Osteocyte (in vitro differentiated cells): Measurements from ENCODE around the gene CFAP97D2. TPM values are rescaled to one million over a fixed set of nuclear protein-coding genes. Genes with fewer than 3 reads are reported as not detected.

Source experiments
- DNase-seq: peaks from one replicate; pipeline ENCODE4 v3.0.0; 2021; ENCODE audit warnings: mixed read lengths; ENCODE audit not compliant: unreplicated experiment; ENCODE audit errors: extremely low spot score
- H3K27ac Mint-ChIP-seq: one replicate; pipeline ENCODE4 v1.8.0; 2021; ENCODE audit warnings: mild to moderate bottlenecking, mixed read lengths; ENCODE audit not compliant: unreplicated experiment
- H3K27me3 Mint-ChIP-seq: one replicate; pipeline ENCODE4 v1.8.0; 2021; ENCODE audit warnings: mixed read lengths; ENCODE audit not compliant: unreplicated experiment
- H3K36me3 Mint-ChIP-seq: one replicate; pipeline ENCODE4 v1.8.0; 2021; ENCODE audit warnings: mixed read lengths; ENCODE audit not compliant: unreplicated experiment
- H3K4me1 Mint-ChIP-seq: one replicate; pipeline ENCODE4 v1.8.0; 2021; ENCODE audit warnings: mixed read lengths; ENCODE audit not compliant: unreplicated experiment
- H3K4me3 Mint-ChIP-seq: one replicate; pipeline ENCODE4 v1.8.0; 2021; ENCODE audit warnings: mild to moderate bottlenecking, moderate library complexity, mixed read lengths; ENCODE audit not compliant: unreplicated experiment
- H3K9me3 Mint-ChIP-seq: one replicate; pipeline ENCODE4 v1.8.0; 2021; ENCODE audit warnings: mixed read lengths; ENCODE audit not compliant: unreplicated experiment
- total RNA-seq: library from RNA; stranded (reverse); gene quantifications from 2 replicates; pipeline ENCODE4 v1.2.1, GENCODE V29; 2021
- TF ChIP-seq, protein P1 (sequence below): fragments of 200-600 bp; sonication (generic); IDR thresholded peaks from 2 replicates; pipeline ENCODE4 v1.5.0; 2021; ENCODE audit warnings: antibody characterized with exemption, mild to moderate bottlenecking, moderate library complexity

CFAP97D2 gene
- total RNA-seq, 1 donor from 2014 or later, result not detected

DNA sequence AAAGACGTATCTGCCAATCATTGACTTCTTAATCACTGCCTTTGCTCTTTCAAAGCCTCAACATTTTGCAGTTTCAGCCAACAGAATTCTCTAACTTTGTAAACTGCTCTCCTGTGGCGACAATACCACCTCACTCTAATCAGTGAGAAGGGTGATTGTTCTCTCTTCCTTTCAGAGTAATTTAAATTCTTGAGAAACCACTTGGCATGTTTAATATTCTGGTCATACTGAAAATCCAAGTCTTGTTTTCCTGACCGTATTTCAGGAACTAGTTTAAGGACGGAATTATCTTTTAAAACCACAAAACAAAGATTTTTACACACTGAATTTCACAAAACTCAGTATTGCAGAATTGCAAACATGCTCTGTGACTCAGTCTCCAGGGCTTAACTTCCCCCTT is 50.4 kb downstream of the CFAP97D2 start:
- peaks cover 9% of the 10 kb centered on the region for H3K4me1 Mint-ChIP-seq
- H3K4me3 Mint-ChIP-seq, result no peak overlapping the region
- H3K9me3 Mint-ChIP-seq, result no peaks in the 10 kb centered on the region
- peaks cover 22% of the 10 kb centered on the region for H3K27me3 Mint-ChIP-seq
- TF ChIP-seq, protein P1, sequence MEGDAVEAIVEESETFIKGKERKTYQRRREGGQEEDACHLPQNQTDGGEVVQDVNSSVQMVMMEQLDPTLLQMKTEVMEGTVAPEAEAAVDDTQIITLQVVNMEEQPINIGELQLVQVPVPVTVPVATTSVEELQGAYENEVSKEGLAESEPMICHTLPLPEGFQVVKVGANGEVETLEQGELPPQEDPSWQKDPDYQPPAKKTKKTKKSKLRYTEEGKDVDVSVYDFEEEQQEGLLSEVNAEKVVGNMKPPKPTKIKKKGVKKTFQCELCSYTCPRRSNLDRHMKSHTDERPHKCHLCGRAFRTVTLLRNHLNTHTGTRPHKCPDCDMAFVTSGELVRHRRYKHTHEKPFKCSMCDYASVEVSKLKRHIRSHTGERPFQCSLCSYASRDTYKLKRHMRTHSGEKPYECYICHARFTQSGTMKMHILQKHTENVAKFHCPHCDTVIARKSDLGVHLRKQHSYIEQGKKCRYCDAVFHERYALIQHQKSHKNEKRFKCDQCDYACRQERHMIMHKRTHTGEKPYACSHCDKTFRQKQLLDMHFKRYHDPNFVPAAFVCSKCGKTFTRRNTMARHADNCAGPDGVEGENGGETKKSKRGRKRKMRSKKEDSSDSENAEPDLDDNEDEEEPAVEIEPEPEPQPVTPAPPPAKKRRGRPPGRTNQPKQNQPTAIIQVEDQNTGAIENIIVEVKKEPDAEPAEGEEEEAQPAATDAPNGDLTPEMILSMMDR, result no peak
- no peak for DNase-seq
- peaks cover 2% of the 10 kb centered on the region for H3K36me3 Mint-ChIP-seq
- no peak overlapping the region for H3K27ac Mint-ChIP-seq

DNA sequence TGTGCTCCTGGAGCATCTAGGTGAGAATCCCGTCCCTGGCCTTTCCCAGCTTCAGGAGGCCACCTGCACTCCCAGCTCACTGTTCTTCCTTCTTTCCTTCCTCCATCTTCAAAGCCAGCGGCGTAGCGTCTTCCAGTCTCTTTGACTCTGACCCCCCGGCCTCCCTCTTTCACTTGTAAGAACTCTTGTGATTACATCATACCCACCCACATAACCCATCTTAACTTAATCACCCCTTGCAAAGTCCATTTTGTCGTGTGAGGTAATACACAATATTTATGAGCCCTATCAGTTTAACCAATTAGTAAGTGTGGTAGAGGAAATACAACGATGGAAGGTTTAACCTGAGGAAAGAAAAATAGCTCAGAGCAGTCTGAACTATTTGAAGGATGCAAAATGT is 51.1 kb downstream of the CFAP97D2 start:
- DNase-seq, result no peak
- Mint-ChIP-seq H3K9me3 (no peaks in the 10 kb centered on the region), H3K36me3 (peaks cover 2% of the 10 kb centered on the region), H3K27me3 (peaks cover 22% of the 10 kb centered on the region), H3K27ac (no peak overlapping the region), H3K4me1 (peaks cover 10% of the 10 kb centered on the region), H3K4me3 (no peak overlapping the region)
- TF ChIP-seq, protein P1, result no peak

DNA sequence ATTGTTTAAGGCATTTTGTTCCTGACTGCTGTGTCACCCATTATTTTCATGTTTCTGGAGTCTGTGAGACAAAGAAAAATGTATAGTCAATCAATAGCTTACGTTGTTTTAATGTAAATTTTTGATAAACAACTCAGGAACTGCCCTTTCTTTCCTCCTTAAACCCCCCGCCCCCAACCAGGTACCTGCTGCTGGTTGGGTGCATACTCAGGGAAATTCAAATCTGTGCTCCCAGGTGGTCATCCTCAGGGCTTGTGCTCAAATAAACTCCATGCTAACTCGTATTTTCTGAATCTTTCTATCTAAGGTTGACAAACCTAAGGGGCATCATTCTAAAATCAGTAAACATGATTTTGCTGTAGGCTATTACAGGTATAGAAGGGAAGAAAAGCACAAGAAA is 51.5 kb downstream of the CFAP97D2 start:
- H3K27me3 Mint-ChIP-seq, result peaks cover 22% of the 10 kb centered on the region
- no peaks in the 10 kb centered on the region for H3K9me3 Mint-ChIP-seq

DNA sequence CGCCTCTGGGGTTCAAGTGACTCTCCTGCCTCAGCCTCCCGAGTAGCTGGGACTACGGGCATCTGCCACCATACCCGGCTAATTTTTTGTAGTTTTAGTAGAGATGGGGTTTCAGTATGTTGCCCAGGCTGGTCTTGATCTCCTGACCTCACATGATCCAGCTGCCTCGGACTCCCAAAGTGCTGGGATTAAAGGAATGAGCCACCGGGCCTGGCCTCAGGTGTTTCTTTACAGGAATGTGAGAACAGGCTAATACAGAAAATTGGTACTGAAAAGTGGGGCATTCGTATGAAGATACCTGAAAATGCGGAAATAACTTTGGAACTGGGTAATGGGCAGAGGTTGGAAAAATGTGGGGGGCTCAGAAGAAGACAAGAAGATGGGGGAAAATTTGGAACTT is 52.8 kb downstream of the CFAP97D2 start:
- TF ChIP-seq, protein P1, result no peak
- Mint-ChIP-seq H3K27ac (no peak overlapping the region), H3K9me3 (no peaks in the 10 kb centered on the region), H3K4me1 (peaks cover 19% of the 10 kb centered on the region), H3K36me3 (peaks cover 2% of the 10 kb centered on the region), H3K27me3 (peaks cover 22% of the 10 kb centered on the region), H3K4me3 (no peak overlapping the region)
- DNase-seq, result no peak

More for the DNA sequence above, 51.5 kb downstream of the CFAP97D2 start:
- no peak overlapping the region for H3K27ac Mint-ChIP-seq
- H3K4me1 Mint-ChIP-seq, result peaks cover 14% of the 10 kb centered on the region
- H3K4me3 Mint-ChIP-seq, result no peak overlapping the region
- DNase-seq, result no peak
- H3K36me3 Mint-ChIP-seq, result peaks cover 2% of the 10 kb centered on the region
- TF ChIP-seq, protein P1, result no peak

DNA sequence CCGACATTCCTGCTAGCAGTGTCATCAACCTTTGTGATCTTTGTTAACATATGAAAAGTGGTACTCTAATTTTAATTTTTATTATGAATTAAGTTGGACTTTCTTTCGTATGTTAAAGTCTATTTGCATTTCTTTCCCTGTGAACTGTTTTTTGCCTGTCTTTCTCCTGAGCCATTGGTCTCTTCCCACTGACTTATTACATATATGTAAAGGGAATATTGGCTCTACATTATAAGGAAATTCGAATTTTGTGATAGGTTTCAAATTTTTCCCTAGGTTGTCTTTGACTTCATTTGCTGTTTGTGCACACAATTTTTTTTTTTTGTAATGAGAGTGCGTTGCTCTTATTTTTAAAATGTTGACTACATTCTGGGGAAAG is 55.2 kb downstream of the CFAP97D2 start:
- H3K4me3 Mint-ChIP-seq, result peak overlapping the region; percentile 80
- H3K27ac Mint-ChIP-seq, result peak overlapping the region; percentile 78
- peaks cover 22% of the 10 kb centered on the region for H3K4me1 Mint-ChIP-seq
- H3K27me3 Mint-ChIP-seq, result peaks cover 14% of the 10 kb centered on the region
- TF ChIP-seq, protein P1, result no peak
- peaks cover 14% of the 10 kb centered on the region for H3K36me3 Mint-ChIP-seq
- no peak for DNase-seq
- H3K9me3 Mint-ChIP-seq, result no peaks in the 10 kb centered on the region
